ENCODE results near the gene LARGE1.

LARGE1 gene

DNA sequence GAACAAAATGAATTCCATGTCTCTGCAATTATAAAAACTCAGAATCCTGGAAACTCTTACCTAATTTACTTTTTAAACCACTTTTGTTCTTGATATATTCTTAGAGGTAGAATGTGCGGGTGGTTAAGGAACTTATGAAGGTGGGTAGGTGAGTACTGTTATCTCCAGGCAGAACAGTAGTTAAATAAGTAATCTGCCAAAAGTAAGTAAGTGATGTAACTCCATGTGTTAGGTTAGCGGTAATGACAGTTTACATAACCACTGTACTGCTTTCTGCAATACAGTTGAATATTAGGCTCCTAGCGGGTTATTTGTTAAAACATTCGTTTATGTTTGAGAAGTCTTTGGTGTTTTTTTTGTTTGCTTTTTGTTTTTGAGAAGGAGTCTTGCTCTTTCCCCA lies 7.1 kb downstream of the LARGE1 start:
- no peak for DNase-seq

- no peak for DNase-seq
Measured at GRCh38 chr22:33909911-33910310, 10.4 kb downstream of the LARGE1 start.

- DNase-seq: no peak
Measured at GRCh38 chr22:33909075-33909458, 11.2 kb downstream of the LARGE1 start.

GRCh38 chr22:33908171-33909074 lies 11.9 kb downstream of the LARGE1 start:
- no peak for DNase-seq

DNA sequence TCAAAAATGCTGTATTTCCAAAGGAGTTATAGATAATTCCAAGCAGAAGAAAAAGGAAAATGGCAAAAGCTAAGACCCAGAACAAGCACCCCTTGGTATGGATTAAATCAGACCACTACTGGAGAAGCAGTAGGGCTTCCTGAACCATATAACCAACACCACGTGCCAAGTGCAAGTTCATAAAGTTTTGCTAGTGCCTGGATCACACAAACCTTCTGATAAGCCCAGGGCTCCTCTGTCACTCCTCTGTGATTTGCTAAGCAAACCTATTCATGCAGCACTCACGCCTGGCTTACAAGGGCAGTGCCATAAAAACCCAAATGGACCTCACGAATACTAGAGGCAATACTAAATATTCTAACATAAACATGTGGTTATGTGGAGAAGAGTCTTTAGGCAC lies 13.3 kb downstream of the LARGE1 start:
- DNase-seq: no peak

DNA sequence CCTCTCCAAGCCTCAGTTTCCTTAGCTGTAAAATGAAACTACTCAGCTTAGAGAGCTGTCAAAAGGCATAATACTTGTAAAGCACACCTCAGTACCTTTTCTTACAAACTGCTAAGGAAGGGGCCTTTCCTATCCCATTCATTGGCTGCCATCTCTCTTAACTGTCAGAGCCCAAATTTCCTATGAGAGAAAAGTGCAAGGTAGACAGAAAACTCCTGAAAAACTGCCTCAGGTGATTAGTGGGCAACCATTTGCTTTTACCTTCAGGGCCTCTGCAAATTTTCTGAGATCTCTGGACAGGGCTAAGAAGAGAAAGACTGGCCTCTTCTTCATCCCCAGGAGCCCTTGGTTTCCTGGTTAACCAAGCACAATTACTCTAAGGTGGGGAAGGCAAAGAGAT lies 13.8 kb downstream of the LARGE1 start:
- DNase-seq: no peak

DNA sequence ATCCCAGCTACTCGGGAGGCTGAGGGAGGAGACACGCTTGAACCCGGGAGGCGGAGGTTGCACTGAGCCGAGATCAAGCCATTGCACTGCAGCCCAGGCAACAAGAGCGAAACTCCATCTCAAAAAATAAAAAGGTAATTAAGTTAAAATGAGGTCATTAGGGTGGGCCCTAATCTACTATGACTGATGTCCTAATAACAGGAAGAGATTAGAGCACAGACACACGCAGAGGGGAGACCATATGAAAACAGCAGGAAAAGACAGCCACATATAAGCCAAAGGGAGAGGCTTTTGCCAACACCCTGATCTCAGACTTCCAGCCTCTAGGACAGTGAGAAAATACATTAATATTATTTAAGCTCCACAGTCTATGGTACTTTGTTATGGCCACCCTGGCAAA lies 17.3 kb downstream of the LARGE1 start:
- DNase-seq: no peak

DNA sequence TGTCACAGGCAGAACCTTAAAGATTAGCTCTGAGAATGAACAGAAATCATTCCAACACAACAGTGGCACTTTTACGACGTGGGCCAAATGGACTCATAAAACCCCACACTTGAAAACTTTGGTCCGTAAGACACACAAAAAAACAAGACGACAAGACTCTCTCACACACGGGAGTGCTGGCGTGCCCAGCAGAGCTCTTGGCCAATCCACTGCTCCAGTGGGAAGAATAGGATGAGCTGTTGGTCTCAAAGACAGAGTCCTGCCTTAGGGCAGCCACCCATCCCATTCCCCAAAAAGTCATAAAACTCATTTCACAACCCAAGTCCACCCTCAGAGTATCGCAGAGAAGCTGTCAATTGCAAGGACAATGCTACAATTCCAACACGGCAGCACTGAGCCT lies 18.2 kb downstream of the LARGE1 start:
- no peak for DNase-seq

- no peak for DNase-seq
Measured at GRCh38 chr22:33898121-33898520, 22.2 kb downstream of the LARGE1 start.

GRCh38 chr22:33897448-33897835 lies 22.8 kb downstream of the LARGE1 start:
- DNase-seq: no peak

DNA sequence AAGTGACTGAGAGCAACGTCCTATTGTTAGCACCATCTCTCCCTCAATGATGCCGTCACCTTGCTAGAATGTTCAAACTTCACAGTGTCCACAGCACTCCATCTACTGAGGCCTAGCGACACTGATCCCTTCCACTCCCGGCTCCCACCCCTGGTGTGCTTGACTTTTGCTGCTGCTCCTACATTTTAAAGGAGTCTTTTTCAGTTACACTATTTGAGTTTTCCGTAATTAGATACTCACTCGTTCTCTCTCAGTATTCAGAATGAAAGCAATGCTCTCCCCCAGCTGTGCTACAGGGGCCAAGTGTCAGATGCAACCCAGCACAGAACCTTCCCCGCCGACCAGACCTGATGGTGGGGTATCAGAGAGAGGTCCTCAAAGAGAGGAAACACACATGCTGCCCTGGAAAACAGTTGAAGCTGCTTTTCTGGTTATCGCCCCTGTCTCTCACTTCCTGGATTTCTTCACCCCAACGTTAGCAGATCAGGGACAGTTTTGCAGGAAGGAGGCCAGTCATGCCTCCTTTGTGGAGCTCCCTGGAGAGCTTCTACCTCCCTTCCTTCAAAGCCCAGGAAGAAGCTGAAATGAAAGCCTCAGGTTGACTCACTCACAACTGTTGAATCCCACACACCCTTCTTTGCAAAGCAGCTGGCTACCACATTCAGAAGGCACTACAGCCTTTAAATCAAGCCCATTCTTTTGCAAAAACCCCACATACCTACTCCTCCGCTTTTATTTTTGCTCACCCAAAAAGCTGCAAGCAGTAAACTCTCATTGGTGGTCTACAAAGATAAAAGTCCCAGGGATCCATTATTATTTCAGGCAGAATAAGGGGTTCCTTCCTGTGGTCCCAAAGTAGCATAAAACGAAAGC lies 23.5 kb downstream of the LARGE1 start:
- no peak for DNase-seq

DNA sequence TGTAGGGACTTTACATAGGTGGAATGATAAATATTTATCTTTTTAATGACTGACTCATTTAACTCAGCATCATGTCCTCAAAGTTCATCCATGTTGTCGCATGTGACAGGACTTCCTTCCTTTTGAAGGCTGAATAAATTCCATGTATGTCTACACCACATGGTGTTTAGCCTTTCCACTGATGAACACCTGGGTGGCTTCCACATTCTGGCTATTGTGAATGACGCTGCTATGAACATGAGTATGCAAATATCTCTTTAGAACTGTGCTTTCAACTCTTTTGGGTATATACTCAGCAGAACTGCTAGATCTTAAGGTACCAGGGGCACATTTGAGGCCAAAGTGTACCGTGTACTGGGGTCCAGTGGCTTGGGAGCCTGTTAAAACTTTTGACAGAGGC lies 24.1 kb downstream of the LARGE1 start:
- no peak for DNase-seq

- no peak for DNase-seq
Measured at GRCh38 chr22:33895444-33895843, 24.8 kb downstream of the LARGE1 start.

DNA sequence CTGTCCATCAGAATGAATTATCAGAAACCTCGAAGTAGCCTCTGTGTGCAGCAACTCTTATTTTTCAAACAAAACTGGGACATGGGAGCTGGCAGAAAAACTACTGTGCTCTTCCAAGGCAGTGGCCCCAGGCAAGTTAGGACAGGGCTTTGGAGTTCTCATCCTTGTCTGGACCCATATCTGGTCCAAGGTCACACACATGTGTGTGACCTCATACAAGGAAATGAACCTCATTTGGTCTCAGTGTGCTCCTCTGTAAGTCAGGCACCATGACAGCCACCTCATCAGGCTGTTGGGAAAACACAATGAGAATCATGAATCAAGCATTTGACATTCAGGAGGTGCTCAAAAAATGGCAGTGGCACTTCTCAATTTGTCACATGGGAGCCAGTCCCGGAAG lies 25.8 kb downstream of the LARGE1 start:
- no peak for DNase-seq

DNA sequence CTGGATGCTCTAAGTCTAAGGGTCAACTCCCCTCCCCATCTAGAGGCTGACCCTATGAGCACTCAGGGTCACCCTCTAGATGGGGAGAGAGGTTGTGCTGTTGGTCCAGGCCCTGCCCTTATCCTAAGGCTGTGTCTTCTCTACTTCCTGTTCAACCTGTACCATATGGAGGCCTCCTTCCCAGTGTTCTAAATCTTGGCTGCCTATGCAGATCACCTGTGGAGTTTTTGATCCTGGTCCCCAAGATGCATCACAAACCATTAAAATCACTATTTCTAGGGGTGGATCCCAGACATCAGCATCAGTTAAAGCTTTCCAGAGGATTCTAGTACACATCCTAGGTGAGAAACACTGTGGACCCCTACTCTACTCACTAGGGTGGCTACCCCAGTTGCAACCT lies 26.2 kb downstream of the LARGE1 start:
- DNase-seq: no peak

DNA sequence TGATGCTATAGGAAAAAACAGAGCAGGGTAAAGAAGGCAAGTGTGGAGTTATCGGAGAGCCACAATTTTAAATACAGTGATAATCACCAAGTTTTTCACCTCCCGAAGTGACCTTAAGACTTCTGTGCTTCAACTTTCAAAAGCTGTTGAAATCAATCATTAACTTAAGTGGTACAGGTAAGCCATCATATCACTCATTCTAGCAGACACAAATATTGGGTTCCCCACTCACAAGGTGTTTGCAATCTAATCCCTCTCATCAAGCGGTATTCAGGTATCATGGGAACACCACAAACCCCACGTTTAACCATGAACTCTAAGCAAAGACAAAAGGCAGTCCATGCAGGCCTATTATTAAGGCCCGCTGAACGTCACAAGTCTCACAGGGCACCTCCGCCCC lies 26.8 kb downstream of the LARGE1 start:
- DNase-seq: no peak

DNA sequence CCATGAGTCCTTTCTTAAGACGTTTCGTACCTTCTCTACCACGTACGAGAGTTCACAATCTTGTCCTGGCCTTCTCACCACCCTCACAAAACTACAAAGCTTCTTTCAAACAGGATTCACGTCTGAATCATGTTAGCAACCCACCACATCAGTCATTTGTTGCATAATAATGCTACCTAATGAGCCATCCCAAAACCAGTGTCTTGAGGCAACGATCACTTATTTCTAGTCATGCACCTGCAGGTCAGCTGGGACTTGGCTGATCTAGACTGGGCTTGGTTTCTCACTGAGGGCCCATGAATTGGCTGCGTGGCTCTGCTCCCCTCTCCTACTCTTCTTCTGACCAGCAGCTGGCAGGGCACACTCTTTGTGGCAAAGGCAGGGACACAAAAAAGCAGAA lies 28.3 kb downstream of the LARGE1 start:
- no peak for DNase-seq

DNA sequence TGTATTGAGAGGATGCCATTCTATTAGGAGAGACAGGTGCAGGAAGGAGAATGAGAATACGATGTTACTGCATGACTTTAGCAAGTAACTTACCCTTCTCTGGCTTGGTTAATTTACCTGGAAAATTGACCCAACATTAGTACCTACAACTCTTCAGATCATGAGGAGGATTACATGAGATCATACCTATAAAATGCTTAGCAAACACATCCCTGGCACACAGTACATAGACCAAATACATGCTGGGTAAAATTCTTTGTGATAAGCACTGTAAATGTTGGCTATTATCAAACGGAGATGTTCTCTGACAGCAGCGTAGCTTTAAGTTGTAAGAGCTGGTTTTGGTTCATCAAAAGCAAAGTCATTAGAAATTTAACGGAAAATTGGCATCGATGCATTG lies 28.8 kb downstream of the LARGE1 start:
- no peak for DNase-seq

DNA sequence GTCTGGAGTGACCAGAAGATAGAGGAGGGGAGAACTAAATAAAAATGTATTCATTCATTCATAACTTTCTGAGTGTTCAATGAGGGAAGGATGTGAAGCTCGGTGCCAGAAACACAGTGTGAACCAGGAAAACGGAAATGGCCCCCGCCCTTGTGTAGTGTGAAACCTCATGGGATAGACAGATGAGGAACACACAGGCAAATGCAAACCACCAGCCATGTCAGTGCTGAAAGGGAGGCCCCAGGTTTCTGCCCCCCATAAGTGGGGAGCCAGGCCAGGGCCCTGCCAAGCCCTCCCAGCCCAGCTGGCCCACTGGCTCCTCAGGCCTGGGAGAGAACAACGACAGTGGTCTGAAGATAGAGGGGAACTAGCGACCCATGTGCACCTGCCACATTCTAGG lies 30.5 kb downstream of the LARGE1 start:
- no peak for DNase-seq

DNA sequence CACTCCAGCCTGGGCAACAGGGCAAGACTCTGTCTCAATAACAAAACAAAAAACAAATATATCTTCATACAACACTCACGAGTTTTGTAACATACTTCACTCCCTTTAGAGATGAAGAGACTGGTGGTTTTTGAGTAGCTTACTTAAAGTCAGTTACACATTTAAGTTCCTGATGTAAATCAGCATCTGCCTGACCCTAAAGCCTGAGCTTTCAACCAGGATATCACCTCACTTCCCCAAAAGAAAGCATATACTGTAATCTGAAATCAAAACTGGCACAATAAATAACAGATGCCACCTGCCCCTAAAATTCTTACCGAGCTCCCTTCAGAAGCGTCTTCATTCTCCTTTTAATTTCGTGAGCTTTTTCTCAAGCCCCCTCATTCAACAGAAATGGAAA lies 31.5 kb downstream of the LARGE1 start:
- DNase-seq: no peak

GRCh38 chr22:33887173-33887572 lies 33.1 kb downstream of the LARGE1 start:
- DNase-seq: no peak

DNA sequence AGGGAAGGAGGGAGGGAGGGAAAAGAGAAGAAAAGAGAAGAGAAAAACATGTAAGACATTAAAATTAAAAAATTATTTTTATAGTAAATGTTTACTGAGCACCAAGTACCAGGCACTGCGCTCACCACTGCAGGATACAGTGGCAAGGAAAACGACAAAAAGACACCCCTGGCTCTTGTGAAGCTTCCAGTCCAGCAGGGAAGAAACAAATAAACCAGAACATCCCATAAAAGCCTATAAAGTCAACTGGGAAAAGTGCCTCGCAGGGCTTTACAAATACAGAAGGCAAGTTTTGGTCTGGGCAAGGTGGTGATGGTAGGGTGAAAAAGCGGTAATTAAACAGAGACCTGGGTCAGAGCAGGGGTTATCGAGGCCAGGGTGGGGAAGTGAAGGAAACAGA lies 33.6 kb downstream of the LARGE1 start:
- DNase-seq: no peak

GRCh38 chr22:33884829-33885228 lies 35.4 kb downstream of the LARGE1 start:
- no peak for DNase-seq
